HepG2 (cell line): Measurements from ENCODE around the gene CACNA1G. TPM values are rescaled to one million over a fixed set of nuclear protein-coding genes. Genes with fewer than 3 reads are reported as not detected.

Experiments
- GPN1 ChIP-seq: sonication (generic); formaldehyde crosslinking; IDR thresholded peaks from 2 replicates; pipeline ENCODE4 v1.5.1; 2020; ENCODE audit warnings: missing genetic modification reagents, borderline replicate concordance
- NFATC3 ChIP-seq: sonication (generic); formaldehyde crosslinking; IDR thresholded peaks from 2 replicates; pipeline ENCODE4 v1.5.1; 2020; ENCODE audit warnings: mild to moderate bottlenecking, missing genetic modification reagents
- PAWR ChIP-seq: sonication (generic); formaldehyde crosslinking; IDR thresholded peaks from 2 replicates; pipeline ENCODE4 v1.4.0; 2020; ENCODE audit warnings: missing genetic modification reagents, mild to moderate bottlenecking, borderline replicate concordance
- PCBP2 ChIP-seq: fragments of 200-400 bp; formaldehyde crosslinking; optimal IDR thresholded peaks from 2 replicates; pipeline ENCODE3; 2018; ENCODE audit warnings: low read length, low read depth; ENCODE audit not compliant: poor library complexity, severe bottlenecking
- RFX5 ChIP-seq: IDR thresholded peaks from 2 replicates; pipeline ENCODE4 v1.6.1; 2011; ENCODE audit warnings: low read depth, low read length, improper control_type of control experiment
- RNF2 ChIP-seq: fragments of 450-650 bp; conservative IDR thresholded peaks from 2 replicates; pipeline ENCODE4 v1.6.1; 2016; ENCODE audit warnings: low read depth
- SRSF1 ChIP-seq: fragments of 200-400 bp; formaldehyde crosslinking; optimal IDR thresholded peaks from 2 replicates; pipeline ENCODE3; 2017; ENCODE audit warnings: mild to moderate bottlenecking, low read depth, low read length, moderate library complexity
- TBL1XR1 ChIP-seq: fragments of 150-350 bp; IDR thresholded peaks from 2 replicates; pipeline ENCODE4 v1.6.1; 2014; ENCODE audit warnings: borderline replicate concordance, low read length; ENCODE audit not compliant: partially characterized antibody
- TEAD3 ChIP-seq: optimal IDR thresholded peaks from 2 replicates; pipeline ENCODE3; 2016; ENCODE audit warnings: borderline replicate concordance
- ZNF12 ChIP-seq: sonication (generic); formaldehyde crosslinking; IDR thresholded peaks from 2 replicates; pipeline ENCODE4 v1.5.0; 2020; ENCODE audit warnings: missing genetic modification reagents
- ZNF136 ChIP-seq: sonication (generic); formaldehyde crosslinking; IDR thresholded peaks from 2 replicates; pipeline ENCODE4 v1.8.1; 2022; ENCODE audit warnings: low read depth, mild to moderate bottlenecking, moderate library complexity, missing genetic modification reagents
- ZNF143 ChIP-seq: sonication (generic); formaldehyde crosslinking; IDR thresholded peaks from 2 replicates; pipeline ENCODE4 v1.4.0; 2020; ENCODE audit warnings: missing genetic modification reagents
- ZNF256 ChIP-seq: sonication (generic); formaldehyde crosslinking; conservative IDR thresholded peaks from 2 replicates; pipeline ENCODE4 v1.4.0; 2020; ENCODE audit warnings: missing genetic modification reagents
- ZNF3 ChIP-seq: IDR thresholded peaks from 2 replicates; pipeline ENCODE4 v1.7.0; 2017; ENCODE audit warnings: inconsistent platforms
- ZNF607 ChIP-seq: sonication (generic); formaldehyde crosslinking; IDR thresholded peaks from 2 replicates; pipeline ENCODE4 v1.5.1; 2020; ENCODE audit warnings: missing genetic modification reagents, mild to moderate bottlenecking, borderline replicate concordance
- ZNF749 ChIP-seq: sonication (generic); formaldehyde crosslinking; IDR thresholded peaks from 2 replicates; pipeline ENCODE4 v1.8.0; 2022; ENCODE audit warnings: mild to moderate bottlenecking, missing genetic modification reagents, moderate library complexity, borderline replicate concordance
- polyA plus RNA-seq, 8 experiments: library from polyadenylated mRNA; depleted of rRNA in 3 of 8; stranded (reverse) in 7 of 8; unstranded in 1 of 8; fragments of >200 nt; fragmentation: Illumina TruSeq in 4 of 8; extraction: Trizol in 4 of 8; gene quantifications; 2 replicates each; pipeline versions ENCODE4 v1.2.1 to v1.2.3, GENCODE V29; 2011 to 2016; ENCODE audit warnings: low read depth in 4 of 8, missing spikeins in 1 of 8, mixed read lengths in 1 of 8; ENCODE audit not compliant: insufficient read depth in 1 of 8
- total RNA-seq, 5 experiments: library from RNA; depleted of rRNA; stranded (reverse); fragments of >200 nt; fragmentation: Illumina TruSeq; extraction: Trizol; gene quantifications; 2 replicates each; pipeline ENCODE4 v1.2.3, GENCODE V29; 2016; ENCODE audit warnings: low read depth in 1 of 5
- TF ChIP-seq, protein P1 (sequence below): sonication (generic); formaldehyde crosslinking; IDR thresholded peaks from 2 replicates; pipeline ENCODE4 v1.4.0; 2020; ENCODE audit warnings: missing genetic modification reagents
- TF ChIP-seq, protein P2 (sequence below): sonication (generic); formaldehyde crosslinking; IDR thresholded peaks from 2 replicates; pipeline ENCODE4 v1.4.0; 2020; ENCODE audit warnings: missing genetic modification reagents
- TF ChIP-seq, protein P3 (sequence below): IDR thresholded peaks from 2 replicates; pipeline ENCODE4 v1.6.1; 2012; ENCODE audit warnings: inconsistent platforms
- TF ChIP-seq, protein P4 (sequence below): sonication (generic); formaldehyde crosslinking; IDR thresholded peaks from 2 replicates; pipeline ENCODE4 v1.4.0; 2020; ENCODE audit warnings: mild to moderate bottlenecking, missing genetic modification reagents
- TF ChIP-seq, protein P5 (sequence below): sonication (generic); formaldehyde crosslinking; IDR thresholded peaks from 2 replicates; pipeline ENCODE4 v1.5.0; 2020; ENCODE audit warnings: missing genetic modification reagents
- TF ChIP-seq, protein P6 (sequence below): sonication (generic); formaldehyde crosslinking; IDR thresholded peaks from 2 replicates; pipeline ENCODE4 v1.8.0; 2022; ENCODE audit warnings: missing genetic modification reagents, mild to moderate bottlenecking, inconsistent platforms, borderline replicate concordance

The CACNA1G gene
- total and polyA plus RNA-seq, 2 of the 13 experiments (the other 11 are each of a cell fraction or from before 2014, with no cell fraction given) = 0.02 TPM; not detected in 1

DNA sequence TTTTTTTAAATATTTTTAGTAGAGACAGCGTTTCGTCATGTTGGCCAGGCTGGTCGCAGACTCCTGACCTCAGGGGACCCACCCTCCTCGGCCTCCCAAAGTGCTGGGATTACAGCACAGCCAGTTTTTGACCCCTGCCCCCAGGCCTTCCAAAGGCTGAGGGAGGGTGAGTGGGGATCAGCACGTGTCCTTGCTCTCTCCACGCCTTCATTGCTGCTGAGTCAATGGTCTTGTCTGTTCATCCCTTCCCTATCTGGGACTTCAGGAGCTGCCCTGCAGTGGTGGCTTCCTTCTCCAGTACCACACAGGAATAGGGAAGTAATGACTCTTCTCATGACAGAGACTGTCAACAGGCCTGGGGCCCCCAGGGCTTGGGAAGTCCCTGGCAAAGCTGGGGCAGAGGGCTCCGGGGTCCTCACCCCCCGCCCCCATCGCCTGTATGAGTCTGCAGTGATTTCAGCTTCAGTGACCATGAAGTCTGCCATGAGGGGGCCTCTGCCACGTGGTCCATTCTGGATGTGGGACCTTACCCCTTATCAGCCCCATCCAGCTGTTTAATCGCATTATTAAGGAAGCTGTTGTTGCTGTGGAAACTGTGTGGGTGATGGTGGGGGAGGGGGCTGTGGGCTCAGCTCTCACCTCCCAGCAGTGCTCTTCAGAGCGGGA lies 80.3 kb downstream of the CACNA1G start (continued):
- TF ChIP-seq, protein P1, sequence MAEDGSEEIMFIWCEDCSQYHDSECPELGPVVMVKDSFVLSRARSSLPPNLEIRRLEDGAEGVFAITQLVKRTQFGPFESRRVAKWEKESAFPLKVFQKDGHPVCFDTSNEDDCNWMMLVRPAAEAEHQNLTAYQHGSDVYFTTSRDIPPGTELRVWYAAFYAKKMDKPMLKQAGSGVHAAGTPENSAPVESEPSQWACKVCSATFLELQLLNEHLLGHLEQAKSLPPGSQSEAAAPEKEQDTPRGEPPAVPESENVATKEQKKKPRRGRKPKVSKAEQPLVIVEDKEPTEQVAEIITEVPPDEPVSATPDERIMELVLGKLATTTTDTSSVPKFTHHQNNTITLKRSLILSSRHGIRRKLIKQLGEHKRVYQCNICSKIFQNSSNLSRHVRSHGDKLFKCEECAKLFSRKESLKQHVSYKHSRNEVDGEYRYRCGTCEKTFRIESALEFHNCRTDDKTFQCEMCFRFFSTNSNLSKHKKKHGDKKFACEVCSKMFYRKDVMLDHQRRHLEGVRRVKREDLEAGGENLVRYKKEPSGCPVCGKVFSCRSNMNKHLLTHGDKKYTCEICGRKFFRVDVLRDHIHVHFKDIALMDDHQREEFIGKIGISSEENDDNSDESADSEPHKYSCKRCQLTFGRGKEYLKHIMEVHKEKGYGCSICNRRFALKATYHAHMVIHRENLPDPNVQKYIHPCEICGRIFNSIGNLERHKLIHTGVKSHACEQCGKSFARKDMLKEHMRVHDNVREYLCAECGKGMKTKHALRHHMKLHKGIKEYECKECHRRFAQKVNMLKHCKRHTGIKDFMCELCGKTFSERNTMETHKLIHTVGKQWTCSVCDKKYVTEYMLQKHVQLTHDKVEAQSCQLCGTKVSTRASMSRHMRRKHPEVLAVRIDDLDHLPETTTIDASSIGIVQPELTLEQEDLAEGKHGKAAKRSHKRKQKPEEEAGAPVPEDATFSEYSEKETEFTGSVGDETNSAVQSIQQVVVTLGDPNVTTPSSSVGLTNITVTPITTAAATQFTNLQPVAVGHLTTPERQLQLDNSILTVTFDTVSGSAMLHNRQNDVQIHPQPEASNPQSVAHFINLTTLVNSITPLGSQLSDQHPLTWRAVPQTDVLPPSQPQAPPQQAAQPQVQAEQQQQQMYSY (CRISPR knock-in tag) = no peak
- TF ChIP-seq ZNF256 = peak; percentile 19; the same call in 1 of the 2 replicates
- no peak for TF ChIP-seq PCBP2
- no peak for TF ChIP-seq RFX5
- TF ChIP-seq GPN1 = no peak
- TF ChIP-seq, protein P2, sequence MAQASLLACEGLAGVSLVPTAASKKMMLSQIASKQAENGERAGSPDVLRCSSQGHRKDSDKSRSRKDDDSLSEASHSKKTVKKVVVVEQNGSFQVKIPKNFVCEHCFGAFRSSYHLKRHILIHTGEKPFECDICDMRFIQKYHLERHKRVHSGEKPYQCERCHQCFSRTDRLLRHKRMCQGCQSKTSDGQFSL = no peak
- TF ChIP-seq ZNF136 (CRISPR knock-in tag) = no peak
- TF ChIP-seq NFATC3 (CRISPR knock-in tag) = no peak
- TF ChIP-seq, protein P3, sequence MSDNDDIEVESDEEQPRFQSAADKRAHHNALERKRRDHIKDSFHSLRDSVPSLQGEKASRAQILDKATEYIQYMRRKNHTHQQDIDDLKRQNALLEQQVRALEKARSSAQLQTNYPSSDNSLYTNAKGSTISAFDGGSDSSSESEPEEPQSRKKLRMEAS = peak; percentile 96
- no peak for TF ChIP-seq ZNF749 (CRISPR knock-in tag)
- no peak for TF ChIP-seq SRSF1
- peak; percentile 68 for TF ChIP-seq TEAD3 (CRISPR knock-in tag)
- no peak for TF ChIP-seq TBL1XR1
- TF ChIP-seq, protein P4, sequence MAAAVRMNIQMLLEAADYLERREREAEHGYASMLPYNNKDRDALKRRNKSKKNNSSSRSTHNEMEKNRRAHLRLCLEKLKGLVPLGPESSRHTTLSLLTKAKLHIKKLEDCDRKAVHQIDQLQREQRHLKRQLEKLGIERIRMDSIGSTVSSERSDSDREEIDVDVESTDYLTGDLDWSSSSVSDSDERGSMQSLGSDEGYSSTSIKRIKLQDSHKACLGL (CRISPR knock-in tag) = no peak
- TF ChIP-seq ZNF607 (CRISPR knock-in tag) = no peak
- no peak for TF ChIP-seq PAWR (CRISPR knock-in tag)
- TF ChIP-seq RNF2 = 0 out of 2 replicates have a peak, but pooled peaks have one; percentile 17
- TF ChIP-seq ZNF3 = no peak; the same call in 1 of the 2 replicates
- no peak for TF ChIP-seq ZNF12 (CRISPR knock-in tag)
- TF ChIP-seq, protein P5, sequence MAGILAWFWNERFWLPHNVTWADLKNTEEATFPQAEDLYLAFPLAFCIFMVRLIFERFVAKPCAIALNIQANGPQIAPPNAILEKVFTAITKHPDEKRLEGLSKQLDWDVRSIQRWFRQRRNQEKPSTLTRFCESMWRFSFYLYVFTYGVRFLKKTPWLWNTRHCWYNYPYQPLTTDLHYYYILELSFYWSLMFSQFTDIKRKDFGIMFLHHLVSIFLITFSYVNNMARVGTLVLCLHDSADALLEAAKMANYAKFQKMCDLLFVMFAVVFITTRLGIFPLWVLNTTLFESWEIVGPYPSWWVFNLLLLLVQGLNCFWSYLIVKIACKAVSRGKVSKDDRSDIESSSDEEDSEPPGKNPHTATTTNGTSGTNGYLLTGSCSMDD (CRISPR knock-in tag) = no peak
- no peak for TF ChIP-seq ZNF143
- TF ChIP-seq, protein P6, sequence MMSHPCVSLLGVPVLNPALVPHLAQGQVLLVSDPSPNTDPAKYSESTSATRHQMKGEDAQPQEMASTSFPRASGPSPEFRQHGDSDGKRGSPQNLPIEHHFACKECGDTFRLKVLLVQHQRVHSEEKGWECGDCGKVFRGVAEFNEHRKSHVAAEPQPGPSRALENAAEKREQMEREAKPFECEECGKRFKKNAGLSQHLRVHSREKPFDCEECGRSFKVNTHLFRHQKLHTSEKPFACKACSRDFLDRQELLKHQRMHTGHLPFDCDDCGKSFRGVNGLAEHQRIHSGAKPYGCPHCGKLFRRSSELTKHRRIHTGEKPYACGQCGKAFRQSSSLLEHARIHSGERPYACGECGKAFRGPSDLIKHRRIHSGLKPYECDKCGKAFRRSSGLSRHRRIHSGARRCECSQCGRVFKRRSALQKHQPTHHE (CRISPR knock-in tag) = no peak
